HAP-1 (cell line): ENCODE data around the gene ZDHHC1.

Source experiments
- DNase-seq, 2 experiments: peaks; one replicate each; pipeline ENCODE4 v3.0.0-alpha.2; 2016 to 2020; ENCODE audit warnings: low spot score in 2 of 2
- H3K27me3 ChIP-seq: fragments of 250-450 bp; sonication (Bioruptor Pico); 2 replicates; pipeline ENCODE4 v1.5.1; 2020; ENCODE audit warnings: low read depth, mild to moderate bottlenecking, moderate library complexity
- H3K36me3 ChIP-seq: fragments of 250-450 bp; sonication (Bioruptor Pico); replicated peaks from 2 replicates; pipeline ENCODE4 v1.5.1; 2020; ENCODE audit warnings: mild to moderate bottlenecking
- H3K4me1 ChIP-seq: fragments of 250-450 bp; sonication (Bioruptor Pico); 2 replicates; pipeline ENCODE4 v1.5.1; 2020; ENCODE audit warnings: mild to moderate bottlenecking
- H3K4me3 ChIP-seq: fragments of 250-450 bp; sonication (Bioruptor Pico); 2 replicates; pipeline ENCODE4 v1.5.1; 2020; ENCODE audit warnings: mild to moderate bottlenecking, moderate library complexity
- H3K9me3 ChIP-seq: fragments of 250-450 bp; sonication (Bioruptor Pico); 2 replicates; pipeline ENCODE4 v1.5.1; 2020; ENCODE audit warnings: mild to moderate bottlenecking, moderate library complexity
- in situ Hi-C: fragments of 300-500 bp; cut with MboI; formaldehyde crosslinking; loops from 3 replicates; pipeline ENCODE4 v1.14.3; 2020; ENCODE audit warnings: low sequenced_read_pairs, inconsistent platforms, mixed read lengths

The ZDHHC1 gene

DNA sequence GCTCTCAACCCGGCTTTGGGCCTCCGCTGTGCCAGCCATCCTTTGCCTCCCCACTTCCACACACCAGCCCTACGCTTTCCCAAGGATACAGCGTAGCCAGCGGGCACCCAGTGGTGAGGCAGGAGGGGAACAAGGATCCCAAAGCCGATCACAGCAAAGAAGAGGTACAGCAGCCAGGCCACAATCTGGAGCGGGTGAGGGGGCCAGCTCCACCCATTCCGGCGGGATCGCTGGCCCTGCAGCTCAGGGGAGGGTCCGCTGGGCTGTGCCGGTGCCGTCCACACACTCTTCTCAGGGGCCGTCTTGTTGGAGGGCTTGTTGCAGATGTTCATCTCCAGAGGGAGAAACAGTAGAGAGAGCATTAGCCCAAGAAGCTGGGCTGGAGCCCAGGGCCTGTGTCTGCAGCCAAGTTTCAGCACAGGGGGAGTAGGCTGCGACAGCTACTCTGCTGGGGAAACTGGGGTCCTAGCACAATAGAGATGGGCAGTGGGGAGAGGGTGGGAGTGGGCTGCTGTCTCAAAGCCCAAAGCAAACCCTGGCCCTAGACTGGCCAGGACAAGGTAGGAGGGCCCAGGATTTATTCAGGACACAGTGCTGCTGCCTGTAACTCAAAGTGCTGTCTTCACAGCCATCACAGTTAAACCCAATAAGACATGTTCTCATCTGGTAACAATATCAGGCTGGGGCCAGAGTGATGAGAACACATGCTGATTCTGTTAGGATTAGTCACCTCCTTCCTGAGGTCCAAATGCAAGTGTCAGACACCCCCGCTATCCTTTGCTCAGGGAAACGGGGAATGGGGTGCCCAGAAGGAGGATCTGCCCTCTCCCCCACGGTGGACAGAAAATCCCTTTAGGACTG is 9.9 kb downstream of the ZDHHC1 start:
- no peak for DNase-seq
- no peak overlapping the region for H3K4me3 ChIP-seq
- in situ Hi-C loops: no loop called here
- H3K4me1 ChIP-seq: no peaks in the 10 kb centered on the region
- no peaks in the 10 kb centered on the region for H3K27me3 ChIP-seq
- H3K36me3 ChIP-seq: no peaks in the 10 kb centered on the region
- no peaks in the 10 kb centered on the region for H3K9me3 ChIP-seq

DNA sequence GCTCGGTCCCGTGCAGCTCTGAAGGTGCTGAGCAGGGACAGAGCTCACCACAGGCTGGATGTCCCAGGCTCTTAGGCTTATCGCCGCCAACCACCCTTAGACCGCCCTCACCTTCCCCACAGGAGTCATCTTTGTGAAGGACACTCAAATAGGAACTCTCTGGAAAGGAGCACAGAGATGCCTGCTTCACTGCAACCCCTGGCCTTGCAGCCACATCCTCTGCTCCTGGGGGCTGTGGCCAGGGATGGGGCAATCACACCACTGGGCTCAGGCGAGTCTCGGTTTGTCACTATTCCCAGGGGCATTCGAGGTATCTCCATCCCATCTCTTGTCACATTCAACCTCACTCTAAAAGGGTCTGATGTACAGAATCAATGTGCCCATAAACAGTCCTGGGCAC is 10.9 kb downstream of the ZDHHC1 start:
- DNase-seq: no peak
- no peaks in the 10 kb centered on the region for H3K9me3 ChIP-seq

DNA sequence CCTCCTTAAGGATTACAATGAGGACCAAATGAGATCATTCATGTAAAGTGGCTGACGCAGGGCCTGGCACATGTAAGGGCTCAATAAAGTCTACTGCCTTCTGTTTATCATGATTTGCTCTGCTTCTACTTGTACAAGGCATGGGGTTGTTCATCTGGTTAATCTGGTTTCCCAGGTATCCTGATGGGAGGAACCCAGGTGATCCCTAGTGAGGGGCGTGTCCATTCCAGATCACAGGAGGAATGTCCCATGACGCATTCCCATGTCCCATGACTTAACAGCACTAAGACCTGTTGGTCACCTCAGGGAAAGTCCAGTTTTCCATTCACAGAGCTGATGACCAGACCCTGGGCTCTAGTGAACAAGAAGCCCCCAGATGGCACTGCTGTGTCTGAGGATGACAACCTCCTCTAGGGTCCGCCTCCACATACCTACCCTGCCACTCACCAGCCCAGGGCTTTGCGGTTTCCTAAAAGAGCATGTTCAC is 11.5 kb downstream of the ZDHHC1 start:
- no peaks in the 10 kb centered on the region for H3K9me3 ChIP-seq
- no peaks in the 10 kb centered on the region for H3K4me1 ChIP-seq
- H3K27me3 ChIP-seq: no peaks in the 10 kb centered on the region
- no peak for DNase-seq
- H3K4me3 ChIP-seq: no peak overlapping the region
- in situ Hi-C loops: no loop called here
- H3K36me3 ChIP-seq: no peaks in the 10 kb centered on the region

More for the DNA sequence above, 10.9 kb downstream of the ZDHHC1 start:
- H3K36me3 ChIP-seq: no peaks in the 10 kb centered on the region
- in situ Hi-C loops: no loop called here
- H3K27me3 ChIP-seq: no peaks in the 10 kb centered on the region
- H3K4me1 ChIP-seq: no peaks in the 10 kb centered on the region
- no peak overlapping the region for H3K4me3 ChIP-seq

DNA sequence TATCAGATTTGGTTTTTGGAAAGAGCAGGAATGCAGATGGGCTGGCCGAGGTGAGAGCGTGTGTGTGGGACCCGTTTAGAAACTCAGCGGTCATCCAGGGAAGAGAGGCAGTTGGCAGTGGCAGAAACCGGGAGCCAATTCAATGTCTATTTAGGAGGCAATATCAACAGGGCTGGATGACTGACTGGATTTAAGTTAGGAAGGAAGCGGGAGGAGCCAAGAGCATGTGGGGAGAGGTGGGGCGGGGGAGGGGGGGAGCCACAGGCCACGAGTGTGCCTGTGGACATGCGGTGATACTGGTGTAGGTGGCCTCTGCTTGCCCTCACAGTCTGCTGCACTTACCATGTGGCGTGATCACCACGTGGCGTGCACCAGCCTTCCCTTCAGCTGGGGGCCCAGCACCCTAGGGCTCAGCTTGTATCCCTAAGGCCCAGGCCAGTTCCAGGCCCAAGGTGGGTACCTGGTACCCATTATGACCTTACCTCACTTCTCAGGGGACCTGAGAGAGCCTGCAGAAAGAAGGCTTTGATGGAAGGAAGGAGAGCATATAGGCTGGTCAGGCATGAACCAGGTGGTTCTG is 12.2 kb downstream of the ZDHHC1 start:
- Histone ChIP-seq H3K36me3 (no peaks in the 10 kb centered on the region), H3K4me3 (no peak overlapping the region), H3K4me1 (no peaks in the 10 kb centered on the region), H3K27me3 (no peaks in the 10 kb centered on the region), H3K9me3 (no peaks in the 10 kb centered on the region)
- no peak for DNase-seq
- in situ Hi-C loops: no loop called here

DNA sequence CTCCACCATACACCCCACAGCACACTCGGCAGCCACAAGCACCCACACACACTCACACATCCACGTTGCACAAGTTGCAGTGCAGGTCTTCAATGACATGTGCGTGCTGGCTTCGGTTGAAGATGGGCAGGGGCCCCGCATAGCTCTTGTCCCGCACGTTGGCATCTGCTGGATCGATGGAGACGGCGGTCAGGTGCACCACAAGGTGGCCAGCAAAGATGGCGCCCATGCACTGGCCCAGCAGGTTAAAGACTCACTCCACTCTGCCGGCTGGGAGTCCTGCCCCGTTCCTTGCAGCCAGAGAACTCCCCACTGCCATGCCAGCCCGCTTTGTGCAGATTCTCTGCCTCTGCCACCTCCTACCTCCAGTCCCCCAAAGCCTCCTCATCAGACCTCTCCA is 15.4 kb downstream of the ZDHHC1 start:
- Histone ChIP-seq H3K9me3 (no peaks in the 10 kb centered on the region), H3K4me1 (peaks cover 10% of the 10 kb centered on the region)
- in situ Hi-C loops: no loop called here

DNA sequence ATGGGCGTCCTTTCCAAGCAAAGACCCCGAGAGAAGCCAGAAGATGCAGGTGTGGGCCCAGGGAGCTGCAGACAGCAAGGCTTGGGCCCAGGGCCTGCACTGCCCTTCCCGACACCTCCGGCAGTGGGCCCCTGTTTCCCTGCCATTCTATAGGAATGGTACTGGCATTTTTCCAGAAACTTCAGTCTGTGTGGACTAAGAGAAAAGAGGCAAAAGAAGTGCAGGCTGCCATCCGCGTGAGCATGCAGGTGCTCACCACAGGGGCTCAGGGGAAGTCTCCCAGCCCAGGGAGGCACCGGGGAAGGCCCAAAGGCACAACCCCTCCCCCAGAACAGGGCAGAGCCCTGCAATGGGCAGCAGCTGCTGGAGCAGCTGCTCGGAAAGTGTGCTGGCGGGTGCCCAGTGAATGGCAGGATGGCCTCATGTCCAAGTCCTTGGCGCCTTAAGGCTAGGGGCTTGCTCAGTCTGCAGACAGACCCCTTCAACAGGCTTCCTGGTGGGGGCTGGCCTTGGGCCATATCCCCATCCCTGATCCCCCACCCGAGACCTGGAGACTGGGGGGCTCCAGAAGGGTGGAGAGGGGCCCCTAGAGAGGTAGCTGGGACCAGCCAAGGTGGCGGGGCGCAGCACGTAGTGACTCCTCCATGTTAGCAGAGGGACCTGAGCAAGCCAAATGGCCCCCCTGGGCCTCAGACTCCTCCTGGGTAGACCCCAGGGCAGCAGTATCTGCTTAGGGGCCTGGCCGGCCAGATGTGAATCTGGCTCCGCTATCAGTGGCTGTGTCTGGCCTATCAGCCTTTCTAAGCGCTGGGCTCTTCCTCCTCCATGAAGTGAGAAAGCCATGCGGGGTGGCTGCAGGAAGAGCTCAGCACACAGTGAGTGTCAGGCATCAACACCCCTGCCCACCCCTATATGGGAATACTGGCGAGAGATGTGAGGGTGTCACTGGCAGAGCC is 16.2 kb downstream of the ZDHHC1 start:
- in situ Hi-C loops: no loop called here
- no peaks in the 10 kb centered on the region for H3K27me3 ChIP-seq
- no peak for DNase-seq
- peaks cover 15% of the 10 kb centered on the region for H3K4me1 ChIP-seq
- no peaks in the 10 kb centered on the region for H3K9me3 ChIP-seq
- no peaks in the 10 kb centered on the region for H3K36me3 ChIP-seq
- no peak overlapping the region for H3K4me3 ChIP-seq

More for the DNA sequence above, 15.4 kb downstream of the ZDHHC1 start:
- no peaks in the 10 kb centered on the region for H3K27me3 ChIP-seq
- DNase-seq: no peak
- no peak overlapping the region for H3K4me3 ChIP-seq
- H3K36me3 ChIP-seq: no peaks in the 10 kb centered on the region

DNA sequence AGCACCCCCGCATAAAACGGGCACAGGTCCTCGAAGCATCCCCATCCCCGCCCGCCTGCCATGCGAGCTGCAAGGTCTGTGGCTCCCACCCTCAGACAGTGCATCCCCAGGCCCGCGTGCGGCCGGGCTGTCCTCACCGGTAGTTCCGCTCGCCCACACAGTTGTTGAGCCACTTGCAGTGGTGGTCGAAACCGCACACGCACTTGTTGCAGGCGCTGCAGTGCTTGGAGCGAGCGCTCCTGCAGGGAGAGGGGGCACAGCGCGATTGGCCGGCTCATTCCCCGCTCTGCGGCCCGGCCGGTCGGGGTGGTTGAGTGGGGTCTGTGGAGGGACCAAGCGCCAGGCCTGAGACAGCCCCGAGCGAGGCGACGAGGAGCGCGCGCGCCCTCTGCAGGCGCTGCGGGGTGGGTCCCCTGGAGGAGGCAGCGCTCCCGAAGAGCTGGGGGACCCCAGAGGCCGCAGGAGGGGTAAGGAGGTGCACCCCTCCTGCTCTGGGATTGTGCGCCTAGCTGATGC is 17.0 kb downstream of the ZDHHC1 start:
- H3K4me1 ChIP-seq: peaks cover 15% of the 10 kb centered on the region
- no peaks in the 10 kb centered on the region for H3K36me3 ChIP-seq
- H3K27me3 ChIP-seq: no peaks in the 10 kb centered on the region
- DNase-seq: peak in 1 of 2 experiments; percentile 69
- in situ Hi-C loops: no loop called here
- no peaks in the 10 kb centered on the region for H3K9me3 ChIP-seq
- H3K4me3 ChIP-seq: no peak overlapping the region

DNA sequence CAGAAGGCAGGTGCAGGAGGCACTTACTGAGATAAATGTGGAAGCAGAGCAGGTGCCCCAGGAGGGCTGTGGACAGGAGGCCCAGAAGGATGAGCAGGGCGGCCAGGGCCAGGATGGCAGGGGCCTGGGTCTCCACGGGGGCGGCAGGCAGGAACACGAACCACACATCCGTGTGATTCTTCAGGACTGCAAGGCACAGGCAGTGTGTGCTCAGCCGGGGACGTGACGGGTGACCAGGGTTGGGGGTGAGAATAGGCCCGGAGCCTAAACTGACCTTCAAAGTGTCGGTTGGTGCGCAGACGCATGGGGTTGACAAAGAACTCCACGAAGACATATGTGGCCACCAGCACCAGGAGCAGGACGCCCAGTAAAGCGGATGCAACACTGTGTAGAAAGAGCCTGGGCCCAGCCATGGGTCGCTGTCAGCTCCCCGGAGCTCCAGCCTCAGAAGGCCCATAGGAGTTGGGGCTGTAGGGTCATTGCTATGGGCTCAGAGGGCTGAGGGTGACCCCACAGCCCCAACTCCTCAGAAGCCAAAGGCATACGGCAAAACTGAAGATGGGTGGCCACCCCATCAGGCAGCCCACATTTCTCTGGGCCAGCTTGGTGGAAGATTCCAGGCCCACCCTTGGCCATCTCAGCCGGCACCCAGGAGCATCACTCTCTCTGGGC is 17.6 kb downstream of the ZDHHC1 start:
- DNase-seq: no peak
- Histone ChIP-seq H3K4me1 (peaks cover 18% of the 10 kb centered on the region), H3K9me3 (no peaks in the 10 kb centered on the region), H3K36me3 (no peaks in the 10 kb centered on the region), H3K27me3 (no peaks in the 10 kb centered on the region), H3K4me3 (no peak overlapping the region)
- in situ Hi-C loops: no loop called here

DNA sequence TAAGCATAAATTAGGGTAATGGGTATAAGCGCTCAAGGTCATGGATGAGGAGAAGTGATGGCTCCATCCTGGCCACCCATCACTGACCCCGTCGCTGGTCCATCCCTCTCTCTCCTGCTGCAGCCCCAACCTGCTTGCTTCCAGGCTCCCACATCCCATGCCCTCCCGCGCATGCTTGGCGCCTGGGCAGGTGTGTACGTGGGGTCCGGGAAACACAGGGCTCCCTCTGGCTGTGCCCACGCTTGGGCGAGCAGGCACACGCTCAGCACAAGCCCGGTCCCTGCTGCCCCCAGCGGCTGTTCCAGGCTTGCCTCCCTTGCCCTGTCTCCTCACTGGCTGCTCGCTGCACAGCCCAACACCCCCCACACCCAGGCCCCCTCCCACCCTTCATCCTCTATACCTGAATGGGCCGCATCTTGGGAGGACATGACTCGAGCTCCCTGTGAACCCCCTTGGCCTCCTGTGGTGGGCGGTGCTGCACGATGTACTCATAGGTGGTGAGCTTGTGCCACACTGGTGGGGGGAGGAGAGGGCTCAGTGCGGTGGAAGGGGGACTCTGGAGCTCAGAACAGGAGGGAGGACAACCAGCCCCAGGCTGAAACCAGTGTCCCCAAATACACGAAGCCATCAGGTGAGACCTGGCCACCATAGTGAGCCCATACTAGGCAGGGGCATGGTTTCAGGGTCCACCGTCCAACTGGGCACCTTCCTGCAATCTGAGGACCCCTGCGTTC is 18.3 kb downstream of the ZDHHC1 start:
- Histone ChIP-seq H3K4me1 (peaks cover 22% of the 10 kb centered on the region), H3K36me3 (no peaks in the 10 kb centered on the region), H3K9me3 (no peaks in the 10 kb centered on the region), H3K4me3 (no peak overlapping the region), H3K27me3 (no peaks in the 10 kb centered on the region)
- in situ Hi-C loops: no loop called here
- DNase-seq: no peak

DNA sequence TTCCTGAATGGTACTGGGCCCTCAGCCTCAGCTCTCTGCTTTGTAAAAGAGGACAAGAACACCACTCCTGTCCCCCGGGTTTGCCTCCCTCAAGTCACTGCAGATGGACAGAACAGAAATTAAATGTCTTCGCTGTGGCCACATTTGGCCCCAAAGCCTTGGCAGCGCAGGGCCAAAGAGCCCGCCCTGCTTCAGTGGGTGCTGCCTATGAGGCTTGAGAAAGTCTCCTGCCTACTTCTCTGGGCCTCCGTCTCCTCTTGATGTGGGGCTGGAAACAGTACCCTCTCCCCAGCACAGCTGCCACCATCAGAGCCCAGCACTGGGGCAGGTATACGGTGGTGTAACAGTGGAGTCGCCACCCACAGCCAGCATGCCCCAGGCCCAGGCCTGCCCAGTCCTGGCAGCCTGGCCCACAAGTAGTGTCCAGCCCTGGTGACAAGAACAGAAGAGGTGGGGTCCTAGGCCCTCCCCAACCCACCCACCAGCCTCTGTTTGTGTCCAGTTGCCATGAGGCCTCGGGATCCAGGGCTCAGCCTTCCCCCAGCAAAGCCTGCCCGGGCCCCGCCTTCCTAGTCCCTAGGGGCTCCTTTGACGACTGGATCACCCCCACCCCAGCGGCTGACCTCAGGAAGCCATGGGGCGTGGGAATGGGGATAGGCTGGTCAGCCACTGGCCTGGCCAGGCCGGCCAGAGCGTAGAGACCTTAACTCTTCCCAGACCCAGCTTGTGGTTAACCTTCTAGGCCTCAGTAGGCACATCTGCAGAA is 19.1 kb downstream of the ZDHHC1 start:
- no peak for DNase-seq
- Histone ChIP-seq H3K4me1 (peaks cover 25% of the 10 kb centered on the region), H3K36me3 (no peaks in the 10 kb centered on the region), H3K4me3 (no peak overlapping the region), H3K9me3 (no peaks in the 10 kb centered on the region), H3K27me3 (no peaks in the 10 kb centered on the region)
- in situ Hi-C loops: no loop called here

DNA sequence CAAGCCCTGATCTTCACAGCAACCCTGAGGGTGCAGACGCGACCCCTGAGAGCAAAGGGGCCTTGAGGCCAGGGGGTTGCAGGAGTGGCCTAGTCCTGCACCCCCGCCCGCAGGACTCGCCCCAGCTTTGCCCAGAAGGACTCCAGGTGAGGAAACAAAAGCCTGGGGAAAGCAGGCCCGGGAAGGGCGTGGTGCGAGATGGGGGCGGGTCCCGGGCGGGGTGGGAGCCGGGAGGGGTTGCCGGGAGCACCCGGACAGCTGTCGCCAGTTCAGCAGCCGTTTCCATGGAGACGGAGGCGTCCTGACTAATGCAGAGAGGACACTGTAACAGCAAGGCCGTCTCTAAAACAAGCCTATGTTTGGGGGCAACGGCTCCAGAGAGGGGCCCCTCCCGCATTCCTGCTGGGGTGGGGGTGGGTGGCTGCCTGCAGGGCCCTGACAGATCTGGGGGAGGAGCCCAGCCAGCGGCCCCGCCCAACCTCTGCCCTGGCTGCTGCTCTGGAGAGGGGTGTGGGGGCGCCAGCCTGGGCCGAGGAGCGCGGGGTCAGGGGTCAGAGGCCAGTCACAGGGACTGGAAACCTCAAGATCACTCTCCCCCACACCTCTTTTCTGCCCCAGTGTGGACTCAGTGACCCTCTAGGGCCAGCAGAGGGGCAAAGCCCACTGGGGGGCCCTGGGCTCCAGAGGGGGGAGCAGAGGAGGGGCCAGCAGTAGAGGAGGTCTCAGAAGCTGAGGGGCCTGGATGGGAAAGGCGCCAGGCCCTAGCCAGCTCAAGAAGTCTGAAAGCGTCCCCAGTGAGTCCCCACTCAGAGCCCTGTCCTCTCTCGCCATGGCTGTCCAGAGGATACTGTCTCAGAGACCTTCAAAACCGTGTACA is 19.9 kb downstream of the ZDHHC1 start:
- Histone ChIP-seq H3K4me3 (no peak overlapping the region), H3K4me1 (peaks cover 25% of the 10 kb centered on the region)
- in situ Hi-C loops: no loop called here

More for the DNA sequence above, 19.9 kb downstream of the ZDHHC1 start:
- DNase-seq: peak; percentile 86 to 96
- Histone ChIP-seq H3K36me3 (no peaks in the 10 kb centered on the region), H3K9me3 (no peaks in the 10 kb centered on the region), H3K27me3 (no peaks in the 10 kb centered on the region)
